HL-60 (cell line): Measurements from ENCODE around the gene ERGIC1.

ENCODE experiments used
- GABPA ChIP-seq: IDR thresholded peaks from 2 replicates; pipeline ENCODE4 v1.6.1; 2012; ENCODE audit warnings: low read depth
- POLR2AphosphoS5 ChIP-seq: IDR thresholded peaks from 2 replicates; pipeline ENCODE4 v1.6.1; 2012; ENCODE audit warnings: low read depth
- REST ChIP-seq: IDR thresholded peaks from 2 replicates; pipeline ENCODE4 v1.6.1; 2012; ENCODE audit warnings: low read depth; ENCODE audit not compliant: insufficient replicate concordance
- SPI1 ChIP-seq: IDR thresholded peaks from 2 replicates; pipeline ENCODE4 v1.6.1; 2012; ENCODE audit warnings: low read depth, mild to moderate bottlenecking, borderline replicate concordance
- TF ChIP-seq, protein P1 (sequence below): IDR thresholded peaks from one replicate; pipeline ENCODE4 v1.5.1; 2011; ENCODE audit warnings: low read length, control low read depth, inconsistent platforms; ENCODE audit not compliant: insufficient read depth

DNA sequence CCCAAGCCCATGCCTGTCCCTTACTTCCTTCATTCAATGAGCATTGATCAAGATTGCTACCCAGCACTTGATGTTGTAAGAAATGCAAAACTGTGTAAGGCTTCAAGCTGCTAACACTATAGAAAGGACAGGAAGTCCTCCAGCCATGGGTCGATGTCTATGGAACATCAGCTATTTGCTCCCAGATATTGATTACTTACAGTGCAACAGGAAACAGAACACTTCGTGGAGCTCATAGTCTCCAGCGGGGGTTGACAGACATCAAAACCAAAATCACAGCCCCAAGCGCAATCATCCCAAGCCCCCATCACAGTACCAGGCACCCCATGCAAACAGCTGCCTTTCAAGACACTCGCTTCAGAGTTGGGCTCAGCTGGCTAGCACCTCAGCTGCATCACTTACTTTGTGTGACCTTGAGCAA lies 36.3 kb upstream of the ERGIC1 start:
- TF ChIP-seq, protein P1, sequence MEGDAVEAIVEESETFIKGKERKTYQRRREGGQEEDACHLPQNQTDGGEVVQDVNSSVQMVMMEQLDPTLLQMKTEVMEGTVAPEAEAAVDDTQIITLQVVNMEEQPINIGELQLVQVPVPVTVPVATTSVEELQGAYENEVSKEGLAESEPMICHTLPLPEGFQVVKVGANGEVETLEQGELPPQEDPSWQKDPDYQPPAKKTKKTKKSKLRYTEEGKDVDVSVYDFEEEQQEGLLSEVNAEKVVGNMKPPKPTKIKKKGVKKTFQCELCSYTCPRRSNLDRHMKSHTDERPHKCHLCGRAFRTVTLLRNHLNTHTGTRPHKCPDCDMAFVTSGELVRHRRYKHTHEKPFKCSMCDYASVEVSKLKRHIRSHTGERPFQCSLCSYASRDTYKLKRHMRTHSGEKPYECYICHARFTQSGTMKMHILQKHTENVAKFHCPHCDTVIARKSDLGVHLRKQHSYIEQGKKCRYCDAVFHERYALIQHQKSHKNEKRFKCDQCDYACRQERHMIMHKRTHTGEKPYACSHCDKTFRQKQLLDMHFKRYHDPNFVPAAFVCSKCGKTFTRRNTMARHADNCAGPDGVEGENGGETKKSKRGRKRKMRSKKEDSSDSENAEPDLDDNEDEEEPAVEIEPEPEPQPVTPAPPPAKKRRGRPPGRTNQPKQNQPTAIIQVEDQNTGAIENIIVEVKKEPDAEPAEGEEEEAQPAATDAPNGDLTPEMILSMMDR: no peak
- TF ChIP-seq POLR2AphosphoS5 (no peak), REST (no peak), SPI1 (no peak), GABPA (no peak)
